HCT116 (cell line): Measurements from ENCODE around the gene ACYP1.

Experiments used
- CEBPB ChIP-seq: IDR thresholded peaks from 2 replicates; pipeline ENCODE4 v1.6.1; 2012; ENCODE audit warnings: low read depth
- CTCF ChIP-seq, 3 experiments: fragments of 200-600 bp in 1 of 3; sonication (generic) in 1 of 3; IDR thresholded peaks in 2 of 3; conservative IDR thresholded peaks in 1 of 3; 2 replicates each; pipeline ENCODE4 v1.5.1; 2012 to 2017; ENCODE audit warnings: low read depth in 2 of 3, low read length in 2 of 3, antibody characterized with exemption in 1 of 3, borderline replicate concordance in 1 of 3, control low read depth in 1 of 3, mild to moderate bottlenecking in 1 of 3, mixed read lengths in 1 of 3, mixed run types in 1 of 3, moderate library complexity in 1 of 3; ENCODE audit not compliant: insufficient read depth in 1 of 3
- FOSL1 ChIP-seq: IDR thresholded peaks from 2 replicates; pipeline ENCODE4 v1.6.1; 2012; ENCODE audit warnings: low read depth
- POLR2A ChIP-seq: IDR thresholded peaks from 2 replicates; pipeline ENCODE4 v1.7.0; 2011; ENCODE audit warnings: borderline replicate concordance; ENCODE audit not compliant: insufficient read depth, insufficient read length; ENCODE audit errors: extremely low read depth
- POLR2AphosphoS5 ChIP-seq: IDR thresholded peaks from 2 replicates; pipeline ENCODE4 v1.6.1; 2011; ENCODE audit warnings: mild to moderate bottlenecking, low read depth, low read length, moderate library complexity
- RAD21 ChIP-seq: IDR thresholded peaks from 2 replicates; pipeline ENCODE4 v1.6.1; 2012; ENCODE audit warnings: low read depth, mild to moderate bottlenecking

DNA sequence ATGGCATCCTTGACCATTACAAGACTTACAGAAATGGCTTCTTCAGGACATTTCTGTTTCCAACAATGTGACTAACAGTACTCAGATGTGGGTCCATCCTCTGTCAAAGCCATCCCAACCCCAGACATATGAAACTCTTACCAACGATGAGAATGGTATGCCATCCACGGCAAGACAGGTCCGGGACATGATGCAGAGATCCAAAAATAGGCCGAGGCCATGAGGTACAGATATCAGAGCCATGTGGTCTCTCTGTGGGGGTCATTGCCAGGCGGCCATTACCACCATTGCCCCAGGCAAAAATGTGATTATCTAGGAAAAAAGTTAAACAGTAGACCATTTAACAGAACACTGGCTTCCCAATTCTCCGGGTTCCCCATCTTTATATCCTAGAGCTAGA, 33.1 kb upstream of the ACYP1 start:
- TF ChIP-seq CTCF (IDR thresholded peaks at IDR 0.05 in 2 of 3, conservative IDR thresholded peaks at IDR 0.05 in 1 of 3; ENCODE audit: borderline replicate concordance in 1 of 3, insufficient read depth in 1 of 3, low read depth in 2 of 3, low read length in 2 of 3) (no peak), CEBPB (no peak), FOSL1 (no peak), POLR2A (no peak), RAD21 (no peak), POLR2AphosphoS5 (no peak)
